Measurements from ENCODE around the gene UBE2O.

UBE2O gene

DNA sequence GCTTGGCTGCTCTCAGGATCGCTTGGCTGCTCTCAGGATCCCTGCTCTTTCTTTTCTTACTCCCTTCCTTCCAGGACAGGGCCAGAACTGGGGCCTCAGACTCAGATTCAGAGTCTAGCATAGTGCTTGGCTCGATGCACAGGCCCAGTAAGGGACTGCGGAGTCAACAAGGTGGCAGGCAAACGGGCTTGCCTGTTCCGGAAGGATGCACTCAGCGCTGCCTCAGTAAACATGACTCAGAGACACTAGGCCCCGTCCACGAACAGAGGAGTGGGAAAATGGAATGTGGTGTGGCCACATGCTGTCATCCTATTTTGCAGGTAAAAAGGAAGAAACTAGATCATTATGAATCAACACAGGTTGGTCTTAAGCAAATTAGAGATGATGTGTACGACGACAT lies 58.8 kb downstream of the UBE2O start:
- H2AK5ac ChIP-seq (ENCODE audit: low read length, severe bottlenecking), result no peak overlapping the region
- H2BK12ac ChIP-seq (ENCODE audit: low read length in 2 of 2), result no peak overlapping the region
- 68% methylated on average over 8 of the region's 10 CpGs for WGBS
- peaks cover 2% of the 10 kb centered on the region for H3K79me1 ChIP-seq (replicated peaks; ENCODE audit: low read length, poor library complexity, severe bottlenecking)
- H3K4me2 ChIP-seq (ENCODE audit: low read length, poor library complexity, severe bottlenecking), result no peak overlapping the region
- no peak overlapping the region for H3K4me3 ChIP-seq (ENCODE audit: insufficient read depth in 1 of 2, low read depth in 1 of 2, low read length in 2 of 2)
- DNase-seq, result no peak
- H4K91ac ChIP-seq (ENCODE audit: low read length), result no peak overlapping the region
- no peaks in the 10 kb centered on the region for H3K27me3 ChIP-seq (ENCODE audit: control insufficient read depth in 1 of 2, insufficient read depth in 1 of 2, low read length in 2 of 2)
- no peak overlapping the region for H3K14ac ChIP-seq (ENCODE audit: low read length in 2 of 2)
- H2BK5ac ChIP-seq (ENCODE audit: low read depth, low read length, poor library complexity, severe bottlenecking), result no peak overlapping the region
- H3K36me3 ChIP-seq (ENCODE audit: control insufficient read depth in 1 of 2, insufficient read depth in 2 of 2, low read depth in 1 of 2, low read length in 2 of 2), result peaks cover 63 to 70% of the 10 kb centered on the region in 2 experiments
- no peak overlapping the region for H3K4ac ChIP-seq (ENCODE audit: low read depth in 1 of 2, low read length in 2 of 2)
- H3K27ac ChIP-seq (ENCODE audit: low read length, poor library complexity, severe bottlenecking), result peak overlapping the region; percentile 75
- no peak overlapping the region for H3K9ac ChIP-seq (ENCODE audit: low read length)
- H3K23ac ChIP-seq (ENCODE audit: low read length in 2 of 2), result peak overlapping the region in 1 of 2 experiments; percentile 27
- H2AFZ ChIP-seq (ENCODE audit: low read depth, low read length), result no peak overlapping the region
- H2BK15ac ChIP-seq (ENCODE audit: low read depth, poor library complexity, severe bottlenecking), result no peak overlapping the region
- no peak overlapping the region for H3K18ac ChIP-seq (ENCODE audit: low read depth in 1 of 2, low read length in 2 of 2)
- H2BK120ac ChIP-seq (ENCODE audit: low read depth, low read length), result no peak overlapping the region
- no peaks in the 10 kb centered on the region for H3K9me3 ChIP-seq (ENCODE audit: control insufficient read depth, low read length)
- no peak overlapping the region for H4K8ac ChIP-seq (ENCODE audit: low read length)
- H3K4me1 ChIP-seq (ENCODE audit: control insufficient read depth, insufficient read depth, low read depth, low read length), result peaks cover 39% of the 10 kb centered on the region

DNA sequence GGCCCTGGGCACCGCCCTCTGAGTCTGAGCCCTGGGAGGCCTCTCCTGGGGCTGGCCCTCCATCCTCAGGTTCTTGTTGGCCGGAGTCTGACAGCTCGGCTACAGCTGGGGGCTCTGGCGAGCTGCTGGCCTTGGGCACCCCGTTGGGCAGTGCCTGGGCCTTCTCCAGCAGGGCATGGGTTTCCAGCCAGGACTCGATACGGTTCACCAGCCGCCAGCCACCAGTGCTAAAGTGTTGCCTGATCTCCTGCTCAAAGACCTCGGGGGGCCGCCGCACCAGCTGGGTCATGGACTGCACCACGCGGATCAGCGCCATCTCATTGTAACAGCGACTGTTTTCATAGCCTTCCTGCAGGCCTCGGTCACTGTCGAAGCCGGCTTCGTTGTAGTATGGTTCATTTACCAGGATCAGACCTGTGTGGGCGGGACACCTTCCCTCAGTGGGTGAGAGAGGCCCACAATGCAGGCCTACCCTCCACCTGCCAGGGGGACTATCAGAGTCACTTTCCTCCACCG lies 61.7 kb downstream of the UBE2O start:
- H3K4me1 ChIP-seq (ENCODE audit: control insufficient read depth, insufficient read depth, low read depth, low read length), result peaks cover 29% of the 10 kb centered on the region
- H3K27ac ChIP-seq (ENCODE audit: low read length, poor library complexity, severe bottlenecking), result no peak overlapping the region
- H3K79me1 ChIP-seq (replicated peaks; ENCODE audit: low read length, poor library complexity, severe bottlenecking), result peaks cover 7% of the 10 kb centered on the region
- no peak overlapping the region for H2BK12ac ChIP-seq (ENCODE audit: low read length in 2 of 2)
- no peak for DNase-seq
- no peak overlapping the region for H2BK15ac ChIP-seq (ENCODE audit: low read depth, poor library complexity, severe bottlenecking)
- H3K9me3 ChIP-seq (ENCODE audit: control insufficient read depth, low read length), result no peaks in the 10 kb centered on the region
- H2BK5ac ChIP-seq (ENCODE audit: low read depth, low read length, poor library complexity, severe bottlenecking), result no peak overlapping the region
- H3K27me3 ChIP-seq (ENCODE audit: control insufficient read depth in 1 of 2, insufficient read depth in 1 of 2, low read length in 2 of 2), result no peaks in the 10 kb centered on the region
- WGBS, result 97% methylated on average over 21 of the region's 21 CpGs
- H3K23ac ChIP-seq (ENCODE audit: low read length in 2 of 2), result no peak overlapping the region
- H3K36me3 ChIP-seq (ENCODE audit: control insufficient read depth in 1 of 2, insufficient read depth in 2 of 2, low read depth in 1 of 2, low read length in 2 of 2), result peaks cover 57 to 61% of the 10 kb centered on the region in 2 experiments
- no peak overlapping the region for H3K4ac ChIP-seq (ENCODE audit: low read depth in 1 of 2, low read length in 2 of 2)
- H4K8ac ChIP-seq (ENCODE audit: low read length), result no peak overlapping the region
- H3K4me2 ChIP-seq (ENCODE audit: low read length, poor library complexity, severe bottlenecking), result no peak overlapping the region
- no peak overlapping the region for H2BK120ac ChIP-seq (ENCODE audit: low read depth, low read length)
- H4K91ac ChIP-seq (ENCODE audit: low read length), result no peak overlapping the region
- no peak overlapping the region for H3K9ac ChIP-seq (ENCODE audit: low read length)
- H3K18ac ChIP-seq (ENCODE audit: low read depth in 1 of 2, low read length in 2 of 2), result no peak overlapping the region
- H2AFZ ChIP-seq (ENCODE audit: low read depth, low read length), result no peak overlapping the region
- no peak overlapping the region for H3K14ac ChIP-seq (ENCODE audit: low read length in 2 of 2)
- no peak overlapping the region for H3K4me3 ChIP-seq (ENCODE audit: insufficient read depth in 1 of 2, low read depth in 1 of 2, low read length in 2 of 2)
- H2AK5ac ChIP-seq (ENCODE audit: low read length, severe bottlenecking), result no peak overlapping the region

- no peak overlapping the region for H3K14ac ChIP-seq (ENCODE audit: low read length in 2 of 2)
Observed at GRCh38 chr17:76390003-76390421, 62.9 kb downstream of the UBE2O start.

GRCh38 chr17:76388966-76389888 lies 63.7 kb downstream of the UBE2O start:
- Histone ChIP-seq H3K36me3 (ENCODE audit: control insufficient read depth in 1 of 2, insufficient read depth in 2 of 2, low read depth in 1 of 2, low read length in 2 of 2) (peaks cover 47 to 48% of the 10 kb centered on the region in 2 experiments), H4K8ac (ENCODE audit: low read length) (no peak overlapping the region), H3K4ac (ENCODE audit: low read depth in 1 of 2, low read length in 2 of 2) (no peak overlapping the region), H4K91ac (ENCODE audit: low read length) (no peak overlapping the region), H2BK12ac (ENCODE audit: low read length in 2 of 2) (no peak overlapping the region), H3K27me3 (ENCODE audit: control insufficient read depth in 1 of 2, insufficient read depth in 1 of 2, low read length in 2 of 2) (no peaks in the 10 kb centered on the region), H2BK15ac (ENCODE audit: low read depth, poor library complexity, severe bottlenecking) (no peak overlapping the region), H3K18ac (ENCODE audit: low read depth in 1 of 2, low read length in 2 of 2) (no peak overlapping the region), H3K14ac (ENCODE audit: low read length in 2 of 2) (no peak overlapping the region), H3K4me3 (ENCODE audit: insufficient read depth in 1 of 2, low read depth in 1 of 2, low read length in 2 of 2) (no peak overlapping the region), H2BK5ac (ENCODE audit: low read depth, low read length, poor library complexity, severe bottlenecking) (no peak overlapping the region), H3K4me2 (ENCODE audit: low read length, poor library complexity, severe bottlenecking) (no peak overlapping the region), H3K27ac (ENCODE audit: low read length, poor library complexity, severe bottlenecking) (no peak overlapping the region), H3K9me3 (ENCODE audit: control insufficient read depth, low read length) (no peaks in the 10 kb centered on the region), H2AFZ (ENCODE audit: low read depth, low read length) (no peak overlapping the region), H3K4me1 (ENCODE audit: control insufficient read depth, insufficient read depth, low read depth, low read length) (peaks cover 46% of the 10 kb centered on the region), H3K79me1 (replicated peaks; ENCODE audit: low read length, poor library complexity, severe bottlenecking) (peaks cover 12% of the 10 kb centered on the region), H3K23ac (ENCODE audit: low read length in 2 of 2) (no peak overlapping the region), H3K9ac (ENCODE audit: low read length) (no peak overlapping the region), H2AK5ac (ENCODE audit: low read length, severe bottlenecking) (no peak overlapping the region), H2BK120ac (ENCODE audit: low read depth, low read length) (no peak overlapping the region)
- WGBS, result 96% methylated on average over 13 of the region's 16 CpGs
- DNase-seq, result no peak

More at GRCh38 chr17:76390003-76390421, 62.9 kb downstream of the UBE2O start:
- Histone ChIP-seq H3K27me3 (ENCODE audit: control insufficient read depth in 1 of 2, insufficient read depth in 1 of 2, low read length in 2 of 2) (no peaks in the 10 kb centered on the region), H3K4me1 (ENCODE audit: control insufficient read depth, insufficient read depth, low read depth, low read length) (peaks cover 41% of the 10 kb centered on the region), H3K4ac (ENCODE audit: low read depth in 1 of 2, low read length in 2 of 2) (no peak overlapping the region), H2AFZ (ENCODE audit: low read depth, low read length) (no peak overlapping the region), H3K9me3 (ENCODE audit: control insufficient read depth, low read length) (no peaks in the 10 kb centered on the region), H2BK12ac (ENCODE audit: low read length in 2 of 2) (no peak overlapping the region), H3K27ac (ENCODE audit: low read length, poor library complexity, severe bottlenecking) (no peak overlapping the region), H3K79me1 (replicated peaks; ENCODE audit: low read length, poor library complexity, severe bottlenecking) (peaks cover 11% of the 10 kb centered on the region), H2BK120ac (ENCODE audit: low read depth, low read length) (no peak overlapping the region), H2BK15ac (ENCODE audit: low read depth, poor library complexity, severe bottlenecking) (no peak overlapping the region), H3K23ac (ENCODE audit: low read length in 2 of 2) (no peak overlapping the region), H4K91ac (ENCODE audit: low read length) (no peak overlapping the region), H3K9ac (ENCODE audit: low read length) (no peak overlapping the region), H2AK5ac (ENCODE audit: low read length, severe bottlenecking) (no peak overlapping the region), H3K36me3 (ENCODE audit: control insufficient read depth in 1 of 2, insufficient read depth in 2 of 2, low read depth in 1 of 2, low read length in 2 of 2) (peaks cover 47 to 52% of the 10 kb centered on the region in 2 experiments), H3K18ac (ENCODE audit: low read depth in 1 of 2, low read length in 2 of 2) (no peak overlapping the region), H3K4me3 (ENCODE audit: insufficient read depth in 1 of 2, low read depth in 1 of 2, low read length in 2 of 2) (no peak overlapping the region), H2BK5ac (ENCODE audit: low read depth, low read length, poor library complexity, severe bottlenecking) (no peak overlapping the region), H4K8ac (ENCODE audit: low read length) (no peak overlapping the region), H3K4me2 (ENCODE audit: low read length, poor library complexity, severe bottlenecking) (no peak overlapping the region)
- 87% methylated on average over 11 of the region's 11 CpGs for WGBS
- no peak for DNase-seq

Data from mesenchymal stem cell (in vitro differentiated cells and primary cell).